Ectodermal cell (in vitro differentiated cells): Measurements from ENCODE around the gene MTUS2.

Experiments
- H3K27ac ChIP-seq: 2 replicates; pipeline ENCODE4 v1.7.0; 2013; ENCODE audit warnings: mild to moderate bottlenecking, low read depth, low read length; ENCODE audit not compliant: insufficient read depth, poor library complexity, severe bottlenecking
- H3K27me3 ChIP-seq: 2 replicates; pipeline ENCODE4 v1.7.0; 2013; ENCODE audit warnings: mild to moderate bottlenecking, low read length; ENCODE audit not compliant: insufficient read depth, control insufficient read depth, poor library complexity, severe bottlenecking
- H3K36me3 ChIP-seq: one replicate; pipeline ENCODE4 v1.7.0; 2013; ENCODE audit warnings: low read length; ENCODE audit not compliant: control insufficient read depth, insufficient read depth
- H3K4me1 ChIP-seq: one replicate; pipeline ENCODE4 v1.7.0; 2013; ENCODE audit warnings: low read length; ENCODE audit not compliant: control insufficient read depth, insufficient read depth
- H3K4me3 ChIP-seq: 2 replicates; pipeline ENCODE4 v1.7.0; 2013; ENCODE audit warnings: low read depth, low read length, control low read depth; ENCODE audit not compliant: insufficient read depth
- H3K9me3 ChIP-seq: 2 replicates; pipeline ENCODE4 v1.7.0; 2013; ENCODE audit warnings: mild to moderate bottlenecking, low read length, moderate library complexity; ENCODE audit not compliant: control insufficient read depth
- WGBS, 2 experiments: methylation state at CpG; one replicate each; pipeline ENCODE4 v1.1.7; 2013; ENCODE audit warnings: missing lambda C conversion rate in 2 of 2; 5-methylcytosine and 5-hydroxymethylcytosine counted together

The MTUS2 gene

DNA sequence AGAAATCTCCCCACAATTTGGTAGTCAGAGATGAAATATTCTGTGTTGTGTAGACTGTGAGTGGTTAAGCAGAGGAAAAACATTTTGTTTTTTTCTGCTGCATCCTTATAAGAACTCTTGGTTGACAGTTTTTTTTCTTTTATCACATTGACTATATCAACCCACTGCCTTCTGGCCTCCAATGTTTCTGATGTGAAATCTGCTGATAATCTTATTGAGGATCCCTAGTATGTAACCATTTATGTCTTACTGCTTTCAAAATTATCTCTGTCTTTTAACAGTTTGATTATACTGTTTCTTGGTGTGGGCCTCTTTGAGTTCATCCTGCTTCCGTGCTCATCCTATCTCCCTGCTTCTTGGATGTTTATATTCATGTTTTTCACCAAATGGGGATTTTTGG is 316.9 kb downstream of the MTUS2 start:
- H3K27ac ChIP-seq = no peak overlapping the region
- peaks cover 2% of the 10 kb centered on the region for H3K9me3 ChIP-seq
- no peak overlapping the region for H3K4me3 ChIP-seq
- no peaks in the 10 kb centered on the region for H3K4me1 ChIP-seq
- WGBS, 2 experiments = 69 to 79% methylated on average over 1 of the region's 1 CpG
- no peaks in the 10 kb centered on the region for H3K27me3 ChIP-seq
- no peaks in the 10 kb centered on the region for H3K36me3 ChIP-seq

GRCh38 chr13:29137995-29138394 is 317.9 kb downstream of the MTUS2 start:
- Histone ChIP-seq H3K27me3 (no peaks in the 10 kb centered on the region), H3K4me3 (no peak overlapping the region), H3K36me3 (no peaks in the 10 kb centered on the region), H3K9me3 (peaks cover 2% of the 10 kb centered on the region), H3K27ac (no peak overlapping the region), H3K4me1 (no peaks in the 10 kb centered on the region)
- 45 to 58% methylated on average over 1 of the region's 1 CpG for WGBS, 2 experiments

GRCh38 chr13:29140277-29140676 is 320.1 kb downstream of the MTUS2 start:
- Histone ChIP-seq H3K9me3 (peaks cover 2% of the 10 kb centered on the region), H3K27me3 (no peaks in the 10 kb centered on the region), H3K4me1 (no peaks in the 10 kb centered on the region), H3K36me3 (no peaks in the 10 kb centered on the region), H3K4me3 (no peak overlapping the region), H3K27ac (no peak overlapping the region)
- 87 to 95% methylated on average over 4 of the region's 4 CpGs for WGBS, 2 experiments

DNA sequence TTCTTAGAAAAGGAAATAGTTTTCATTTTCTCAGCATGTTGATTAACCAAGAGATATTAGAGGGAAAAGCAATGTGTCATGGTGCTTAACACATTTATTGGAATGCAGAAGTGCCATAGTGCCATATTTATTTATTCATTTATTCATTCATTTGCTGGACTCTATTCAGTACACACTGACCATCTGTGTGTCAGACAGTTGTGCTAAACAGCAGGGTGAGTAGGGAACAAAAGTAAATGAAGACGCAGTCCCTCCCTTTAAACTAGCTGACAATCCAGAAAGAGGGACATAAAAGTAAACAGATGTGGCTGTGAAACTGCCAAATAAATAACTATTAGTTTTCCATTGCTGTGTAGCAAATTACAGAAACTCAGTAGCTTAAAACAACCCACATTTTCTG is 323.7 kb downstream of the MTUS2 start:
- Histone ChIP-seq H3K9me3 (no peaks in the 10 kb centered on the region), H3K27ac (no peak overlapping the region), H3K4me3 (no peak overlapping the region), H3K4me1 (no peaks in the 10 kb centered on the region), H3K27me3 (no peaks in the 10 kb centered on the region), H3K36me3 (no peaks in the 10 kb centered on the region)
- WGBS, 2 experiments = 67 to 75% methylated on average over 1 of the region's 1 CpG

- Histone ChIP-seq H3K9me3 (peaks cover 8% of the 10 kb centered on the region), H3K27me3 (no peaks in the 10 kb centered on the region)
- 64 to 77% methylated on average over 2 of the region's 2 CpGs for WGBS, 2 experiments
Observed at GRCh38 chr13:29154390-29154789, 334.3 kb downstream of the MTUS2 start.

GRCh38 chr13:29156136-29156535 is 336.0 kb downstream of the MTUS2 start:
- peaks cover 8% of the 10 kb centered on the region for H3K9me3 ChIP-seq
- 63 to 76% methylated on average over 1 of the region's 1 CpG for WGBS, 2 experiments
- H3K27ac ChIP-seq = no peak overlapping the region
- no peaks in the 10 kb centered on the region for H3K27me3 ChIP-seq
- no peaks in the 10 kb centered on the region for H3K36me3 ChIP-seq
- H3K4me1 ChIP-seq = no peaks in the 10 kb centered on the region
- H3K4me3 ChIP-seq = no peak overlapping the region

More at GRCh38 chr13:29154390-29154789, 334.3 kb downstream of the MTUS2 start:
- no peak overlapping the region for H3K27ac ChIP-seq
- no peaks in the 10 kb centered on the region for H3K4me1 ChIP-seq
- H3K36me3 ChIP-seq = no peaks in the 10 kb centered on the region
- H3K4me3 ChIP-seq = no peak overlapping the region

DNA sequence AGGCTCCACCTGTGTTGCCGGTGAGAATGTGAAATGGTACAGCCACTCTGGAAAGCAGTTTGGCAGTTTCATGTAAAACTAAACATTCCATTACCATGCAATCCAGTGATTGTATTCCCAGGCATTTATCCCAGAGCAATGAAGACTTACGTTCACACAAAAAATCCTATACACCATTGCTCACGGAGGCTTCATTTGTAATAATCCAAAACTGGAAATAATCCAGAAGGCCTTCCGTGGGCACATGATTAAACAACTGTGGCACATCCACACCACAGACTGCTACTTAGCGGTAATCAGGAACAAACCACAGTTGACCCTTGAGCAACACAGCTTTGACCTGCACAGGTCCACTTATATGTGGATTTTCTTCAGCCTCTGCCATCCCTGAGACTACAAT is 339.7 kb downstream of the MTUS2 start:
- 86 to 88% methylated on average over 5 of the region's 5 CpGs for WGBS, 2 experiments
- Histone ChIP-seq H3K4me1 (no peaks in the 10 kb centered on the region), H3K27me3 (no peaks in the 10 kb centered on the region), H3K4me3 (no peak overlapping the region), H3K36me3 (no peaks in the 10 kb centered on the region), H3K27ac (no peak overlapping the region), H3K9me3 (peaks cover 3% of the 10 kb centered on the region)

DNA sequence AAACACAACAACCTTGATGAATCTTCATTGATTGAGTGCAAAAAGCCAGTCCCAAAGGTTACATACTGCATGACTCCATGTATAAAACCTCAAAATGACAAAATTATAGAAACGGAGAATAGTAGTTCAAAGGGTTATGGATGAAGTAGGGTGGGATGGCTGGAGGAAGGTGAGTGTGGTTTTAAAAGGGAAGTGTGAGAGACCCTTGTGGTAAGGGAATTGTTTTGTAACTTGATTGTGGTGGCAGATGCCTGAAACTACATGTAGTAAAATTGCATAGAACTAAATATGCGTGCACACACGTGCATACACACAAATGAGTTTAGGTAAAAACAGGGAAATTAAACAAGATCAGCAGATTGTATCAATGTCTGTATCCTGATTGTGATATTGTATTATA is 340.7 kb downstream of the MTUS2 start:
- Histone ChIP-seq H3K4me3 (no peak overlapping the region), H3K36me3 (no peaks in the 10 kb centered on the region), H3K27ac (no peak overlapping the region), H3K27me3 (no peaks in the 10 kb centered on the region), H3K9me3 (no peaks in the 10 kb centered on the region), H3K4me1 (no peaks in the 10 kb centered on the region)
- 97 to 100% methylated on average over 3 of the region's 3 CpGs for WGBS, 2 experiments

GRCh38 chr13:29161676-29162075 is 341.5 kb downstream of the MTUS2 start:
- Histone ChIP-seq H3K27me3 (no peaks in the 10 kb centered on the region), H3K9me3 (no peaks in the 10 kb centered on the region), H3K4me3 (no peak overlapping the region), H3K36me3 (no peaks in the 10 kb centered on the region), H3K27ac (no peak overlapping the region), H3K4me1 (no peaks in the 10 kb centered on the region)
- WGBS, 2 experiments = 62 to 63% methylated on average over 6 of the region's 6 CpGs

DNA sequence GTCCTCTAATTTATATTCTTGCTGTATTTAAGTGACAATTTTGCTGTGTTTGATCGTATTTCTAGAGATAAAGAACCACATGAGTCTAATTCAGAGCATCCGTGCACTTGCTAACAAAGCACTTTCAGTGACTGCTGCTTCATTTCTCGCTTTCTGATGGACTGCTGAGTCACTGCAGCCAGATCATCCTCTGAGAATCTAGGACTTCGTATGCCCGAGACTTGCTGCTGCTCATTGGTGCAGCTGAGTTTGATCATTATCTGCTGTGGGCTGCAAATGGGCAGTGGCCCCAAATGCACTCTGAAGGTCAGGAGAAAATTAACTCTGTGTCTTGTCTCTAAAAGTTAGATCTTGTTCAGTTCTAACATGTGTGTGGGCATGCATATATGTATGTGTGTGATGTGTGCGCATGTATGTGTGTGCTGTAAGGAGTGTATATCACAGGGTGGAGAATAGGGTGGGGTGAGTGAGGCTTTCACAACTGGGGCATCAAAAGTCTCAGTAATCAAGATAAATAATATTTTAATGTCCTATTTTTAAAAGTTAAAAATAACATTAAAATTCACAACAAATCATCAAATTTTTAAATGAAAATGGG is 342.6 kb downstream of the MTUS2 start:
- H3K4me3 ChIP-seq = no peak overlapping the region
- no peaks in the 10 kb centered on the region for H3K4me1 ChIP-seq
- no peaks in the 10 kb centered on the region for H3K36me3 ChIP-seq
- no peak overlapping the region for H3K27ac ChIP-seq
- H3K27me3 ChIP-seq = no peaks in the 10 kb centered on the region
- no peaks in the 10 kb centered on the region for H3K9me3 ChIP-seq
- WGBS, 2 experiments = 66 to 69% methylated on average over 6 of the region's 6 CpGs

GRCh38 chr13:29164116-29164515 is 344.0 kb downstream of the MTUS2 start:
- Histone ChIP-seq H3K27me3 (no peaks in the 10 kb centered on the region), H3K27ac (no peak overlapping the region), H3K4me3 (no peak overlapping the region), H3K36me3 (no peaks in the 10 kb centered on the region), H3K4me1 (no peaks in the 10 kb centered on the region), H3K9me3 (no peaks in the 10 kb centered on the region)
- WGBS, 2 experiments = 85 to 87% methylated on average over 7 of the region's 7 CpGs
